ENCODE results near the gene BCL7C. TPM values are rescaled to one million over a fixed set of nuclear protein-coding genes. Genes with fewer than 3 reads are reported as not detected.

The BCL7C gene
- total and polyA plus RNA-seq, 2 of the 8 experiments (the other 6 are each of a cell fraction or from before 2014, with no cell fraction given), result 8.6 to 17.2 TPM

DNA sequence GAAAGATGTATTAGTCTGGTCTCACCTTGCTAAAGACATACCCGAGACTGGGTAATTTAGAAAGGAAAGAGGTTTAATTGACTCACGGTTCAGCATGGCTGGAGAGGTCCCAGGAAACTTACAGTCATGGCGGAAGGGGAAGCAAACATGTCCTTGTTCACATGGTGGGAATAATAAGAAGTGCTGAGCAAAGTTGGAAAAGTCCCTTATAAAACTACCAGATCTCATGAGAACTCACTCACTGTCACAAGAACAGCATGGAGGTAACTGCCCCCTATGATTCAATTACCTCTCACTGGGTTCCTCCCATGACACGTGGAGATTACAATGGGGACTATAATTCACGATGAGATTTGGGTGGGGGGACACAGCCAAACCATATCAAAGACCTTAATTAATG is 53.3 kb downstream of the BCL7C start (continued):
- TF ChIP-seq EZH2 (IDR thresholded peaks at IDR 0.05; ENCODE audit: low read depth, low read length, severe bottlenecking) (no peak), TAF1 (IDR thresholded peaks at IDR 0.05; ENCODE audit: low read depth, low read length) (no peak), KDM5A (IDR thresholded peaks at IDR 0.05; ENCODE audit: low read length) (no peak), CBX5 (IDR thresholded peaks at IDR 0.05; ENCODE audit: low read depth, low read length) (no peak), KDM1A (IDR thresholded peaks at IDR 0.05; ENCODE audit: borderline replicate concordance, low read length) (no peak)
